HG02759 (cell line): ENCODE measurements around the gene DDX3Y.

ENCODE experiments used
- ATAC-seq: cut with Tn5 transposase; IDR thresholded peaks from one replicate; pipeline ENCODE4 v1.9.1; 2021; ENCODE audit warnings: mild to moderate bottlenecking, moderate library complexity; ENCODE audit not compliant: unreplicated experiment

DDX3Y gene

GRCh38 chrY:12904618-12905516 lies at the start of gene DDX3Y:
TSS of gene DDX3Y (plus strand) at chrY:12904868. CDS start at chrY:12904937, 69 bp downstream.
- peak; percentile 86 for ATAC-seq

- ATAC-seq, result no peak
Observed at GRCh38 chrY:12855791-12856275, 48.8 kb upstream of the DDX3Y start.

- no peak for ATAC-seq
Observed at GRCh38 chrY:12867960-12868359, 36.7 kb upstream of the DDX3Y start.

- no peak for ATAC-seq
Observed at GRCh38 chrY:12896973-12897372, 7.7 kb upstream of the DDX3Y start.

- no peak for ATAC-seq
Observed at GRCh38 chrY:12898604-12899003, 6.1 kb upstream of the DDX3Y start.

- peak; percentile 51 for ATAC-seq
Observed at GRCh38 chrY:12905517-12905872, 827 bp downstream of the DDX3Y start.

DNA sequence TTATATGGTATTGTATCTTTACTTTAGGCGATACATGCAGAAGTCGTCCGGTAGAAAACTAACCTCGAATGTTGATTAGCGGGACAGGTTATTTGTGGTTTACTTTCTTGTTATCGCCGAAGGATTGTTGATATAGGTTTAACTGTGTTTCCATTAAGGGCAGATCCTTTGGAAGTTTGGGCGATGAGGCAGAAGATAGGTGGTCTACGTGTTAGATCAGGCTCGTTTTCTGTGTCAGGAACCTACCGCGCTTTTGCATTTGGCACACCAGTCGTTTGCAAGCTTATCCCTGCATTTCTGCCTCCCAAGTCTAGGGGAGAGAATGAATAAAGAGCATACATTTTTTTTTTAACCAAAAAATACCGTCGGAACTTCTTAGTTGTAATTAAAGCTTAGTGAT lies 1.2 kb downstream of the DDX3Y start:
- no peak for ATAC-seq

- ATAC-seq, result no peak
Observed at GRCh38 chrY:12913541-12913940, 8.9 kb downstream of the DDX3Y start.

DNA sequence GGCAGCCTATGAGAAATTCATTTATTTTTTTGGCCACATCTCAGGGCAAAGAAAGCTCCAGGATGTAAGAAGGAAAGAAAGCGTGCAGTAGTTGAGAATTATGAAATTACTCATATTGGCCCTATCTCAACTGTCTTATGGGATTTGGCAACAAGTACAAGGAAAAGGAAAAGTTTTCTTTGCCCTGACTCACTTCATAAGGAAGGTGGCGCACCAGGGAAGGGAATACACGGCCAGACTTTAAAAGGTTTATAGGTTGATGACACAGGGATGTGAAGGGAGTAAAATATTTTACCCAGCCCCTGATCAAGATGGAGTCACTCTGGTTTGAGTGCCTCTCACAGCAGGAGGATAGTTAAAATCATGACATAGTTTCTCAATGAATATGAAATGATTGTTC lies 23.4 kb downstream of the DDX3Y start:
- no peak for ATAC-seq

- no peak for ATAC-seq
Observed at GRCh38 chrY:12941725-12942687, 37.3 kb downstream of the DDX3Y start.
